Neuronal stem cell (in vitro differentiated cells): ENCODE measurements around the gene TRAF3.

Experiments used
- DNase-seq: peaks from one replicate; pipeline ENCODE4 v3.0.0-alpha.2; 2013; ENCODE audit warnings: low spot score
- H2AFZ ChIP-seq: one replicate; pipeline ENCODE4 v1.6.1; 2013; ENCODE audit warnings: mild to moderate bottlenecking, low read length, inconsistent platforms
- H2AK5ac ChIP-seq: 2 replicates; pipeline ENCODE4 v1.6.1; 2013; ENCODE audit warnings: low read depth, mild to moderate bottlenecking, inconsistent platforms, low read length, moderate library complexity, mixed read lengths
- H2BK120ac ChIP-seq: 2 replicates; pipeline ENCODE4 v1.6.1; 2013; ENCODE audit warnings: low read depth, mild to moderate bottlenecking, inconsistent platforms, low read length, moderate library complexity, mixed read lengths
- H2BK12ac ChIP-seq: one replicate; pipeline ENCODE4 v1.6.1; 2013; ENCODE audit warnings: low read length, inconsistent platforms
- H2BK15ac ChIP-seq: 2 replicates; pipeline ENCODE4 v1.6.1; 2013; ENCODE audit warnings: mild to moderate bottlenecking, low read length, inconsistent platforms, mixed read lengths
- H2BK5ac ChIP-seq: one replicate; pipeline ENCODE4 v1.6.1; 2013; ENCODE audit warnings: inconsistent platforms, mild to moderate bottlenecking, low read length, moderate library complexity
- H3K14ac ChIP-seq: one replicate; pipeline ENCODE4 v1.6.1; 2013; ENCODE audit warnings: low read length, inconsistent platforms
- H3K18ac ChIP-seq: 2 replicates; pipeline ENCODE4 v1.6.1; 2013; ENCODE audit warnings: low read length, inconsistent platforms
- H3K23ac ChIP-seq: 2 replicates; pipeline ENCODE4 v1.6.1; 2013; ENCODE audit warnings: low read depth, mild to moderate bottlenecking, mixed read lengths, low read length, inconsistent platforms; ENCODE audit not compliant: poor library complexity
- H3K27ac ChIP-seq: replicated peaks from 3 replicates; pipeline ENCODE4 v1.5.1; 2013; ENCODE audit warnings: low read length, inconsistent platforms
- H3K27me3 ChIP-seq, 3 experiments: 2 replicates each; pipeline ENCODE4 v1.6.1; 2013; ENCODE audit warnings: low read length in 3 of 3, mild to moderate bottlenecking in 2 of 3, inconsistent platforms in 1 of 3, low read depth in 1 of 3, mixed read lengths in 1 of 3, moderate library complexity in 1 of 3; ENCODE audit not compliant: control insufficient read depth in 3 of 3, insufficient read depth in 3 of 3
- H3K36me3 ChIP-seq, 2 donors: replicated peaks in 1 of 2; 2 replicates each; pipeline ENCODE4 v1.6.1; 2013; ENCODE audit warnings: low read length in 2 of 2; ENCODE audit not compliant: control insufficient read depth in 2 of 2, insufficient read depth in 2 of 2
- H3K4ac ChIP-seq: 2 replicates; pipeline ENCODE4 v1.6.1; 2013; ENCODE audit warnings: inconsistent platforms, mild to moderate bottlenecking, low read length, moderate library complexity
- H3K4me1 ChIP-seq, 2 donors: 1 replicate in 1 of 2; 2 replicates in 1 of 2; pipeline ENCODE4 v1.6.1; 2013; ENCODE audit warnings: low read length in 2 of 2, low read depth in 1 of 2; ENCODE audit not compliant: control insufficient read depth in 2 of 2, insufficient read depth in 1 of 2
- H3K4me2 ChIP-seq: one replicate; pipeline ENCODE4 v1.6.1; 2013; ENCODE audit warnings: mild to moderate bottlenecking, low read length, inconsistent platforms; ENCODE audit not compliant: insufficient read depth, poor library complexity, severe bottlenecking
- H3K4me3 ChIP-seq, 2 donors: 2 replicates each; pipeline ENCODE4 v1.5.1; 2013; ENCODE audit warnings: low read length in 2 of 2, mild to moderate bottlenecking in 2 of 2, inconsistent platforms in 1 of 2, moderate library complexity in 1 of 2
- H3K79me1 ChIP-seq: one replicate; pipeline ENCODE4 v1.6.1; 2013; ENCODE audit warnings: low read depth, mild to moderate bottlenecking, inconsistent platforms, low read length, moderate library complexity
- H3K9ac ChIP-seq: one replicate; pipeline ENCODE4 v1.6.1; 2013; ENCODE audit warnings: mild to moderate bottlenecking, low read depth, low read length, inconsistent platforms; ENCODE audit not compliant: poor library complexity
- H3K9me3 ChIP-seq, 2 donors: replicated peaks in 1 of 2; 2 replicates each; pipeline versions ENCODE3 to v1.6.1; 2013; ENCODE audit warnings: low read length in 2 of 2, mild to moderate bottlenecking in 2 of 2, inconsistent platforms in 1 of 2, low read depth in 1 of 2, mixed read lengths in 1 of 2, moderate library complexity in 1 of 2; ENCODE audit not compliant: control insufficient read depth in 2 of 2, insufficient read depth in 1 of 2
- H4K8ac ChIP-seq: one replicate; pipeline ENCODE4 v1.6.1; 2013; ENCODE audit warnings: low read depth, mild to moderate bottlenecking, inconsistent platforms, low read length, moderate library complexity
- H4K91ac ChIP-seq: one replicate; pipeline ENCODE4 v1.6.1; 2013; ENCODE audit warnings: low read length, low read depth, mild to moderate bottlenecking, inconsistent platforms; ENCODE audit not compliant: poor library complexity
- WGBS, 2 donors: extraction: QIAGEN DNeasy Blood & Tissue Kit; methylation state at CpG; one replicate each; pipeline ENCODE4 v1.1.7; 2013; ENCODE audit warnings: missing lambda C conversion rate in 2 of 2, mixed read lengths in 1 of 2; ENCODE audit not compliant: insufficient read length in 2 of 2, insufficient replicate concordance in 1 of 2; ENCODE audit errors: extremely low coverage in 2 of 2; 5-methylcytosine and 5-hydroxymethylcytosine counted together

Gene TRAF3

DNA sequence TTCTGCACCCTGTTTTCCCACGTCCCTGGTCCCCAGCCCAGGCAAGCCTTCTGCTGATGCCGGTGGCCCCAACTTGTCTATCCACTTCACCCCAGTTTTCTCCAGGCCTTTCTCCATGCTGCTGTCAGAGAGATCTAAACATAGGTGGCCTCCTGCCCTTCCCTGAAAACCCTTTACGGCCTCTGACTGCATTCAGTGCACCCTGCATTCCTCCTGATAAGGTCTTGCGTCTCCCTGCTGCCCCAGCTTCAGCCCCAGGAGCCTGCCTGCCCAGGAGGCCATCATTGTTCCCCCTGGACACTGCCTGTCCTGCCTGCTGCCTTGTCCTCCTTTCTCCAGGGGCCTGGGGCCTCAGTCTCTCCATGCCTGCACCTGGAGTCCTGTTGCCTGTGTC, 29.8 kb downstream of the TRAF3 start:
- no peak overlapping the region for H4K8ac ChIP-seq

DNA sequence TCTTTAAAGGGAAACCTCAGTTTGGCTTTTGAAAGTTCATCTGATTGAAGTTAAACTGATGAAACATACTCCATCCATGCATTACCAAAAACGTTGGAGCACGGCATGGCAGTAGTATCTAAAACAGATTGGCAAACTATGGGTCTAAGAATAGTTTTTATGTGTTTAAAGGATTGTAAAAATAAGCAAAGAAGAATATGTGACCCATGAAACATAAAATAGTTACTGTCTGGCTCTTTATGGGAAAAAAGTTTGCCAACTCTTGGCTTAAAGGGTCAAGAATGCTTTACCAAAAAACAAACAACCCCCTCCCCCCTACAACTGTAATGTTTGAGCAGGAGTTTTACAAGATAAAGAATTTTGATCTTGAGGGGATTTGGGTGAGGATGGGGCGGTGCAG, 32.6 kb downstream of the TRAF3 start:
- Histone ChIP-seq H3K79me1 (no peaks in the 10 kb centered on the region), H3K4ac (no peak overlapping the region), H2BK5ac (no peak overlapping the region), H3K18ac (no peak overlapping the region), H2BK120ac (no peak overlapping the region), H3K9ac (no peak overlapping the region), H4K91ac (no peak overlapping the region), H3K14ac (no peak overlapping the region), H3K4me2 (no peak overlapping the region), H2AFZ (no peak overlapping the region), H3K4me1 (peaks cover 0 to 2% of the 10 kb centered on the region in 2 donors), H3K4me3 (no peak overlapping the region), H3K27me3 (no peaks in the 10 kb centered on the region), H3K36me3 (no peaks in the 10 kb centered on the region), H2BK12ac (no peak overlapping the region), H3K27ac (no peak overlapping the region), H4K8ac (no peak overlapping the region), H2BK15ac (no peak overlapping the region), H2AK5ac (no peak overlapping the region), H3K23ac (no peak overlapping the region), H3K9me3 (peaks cover 0 to 4% of the 10 kb centered on the region in 2 donors)
- DNase-seq: no peak
- no CpG with 5 or more reads among the region's 3 CpGs for WGBS, 2 donors

More for the DNA sequence above, 29.8 kb downstream of the TRAF3 start:
- Histone ChIP-seq H2AFZ (no peak overlapping the region), H3K4me1 (peaks cover 0 to 2% of the 10 kb centered on the region in 2 donors), H3K4me3 (no peak overlapping the region), H2BK15ac (no peak overlapping the region), H4K91ac (peak overlapping the region; percentile 85), H3K14ac (no peak overlapping the region), H3K9ac (no peak overlapping the region), H2AK5ac (no peak overlapping the region), H2BK12ac (no peak overlapping the region), H2BK5ac (no peak overlapping the region), H3K9me3 (peaks cover 0 to 4% of the 10 kb centered on the region in 2 donors), H3K79me1 (no peaks in the 10 kb centered on the region), H3K27ac (no peak overlapping the region), H3K36me3 (no peaks in the 10 kb centered on the region), H3K18ac (peak overlapping the region; percentile 52), H3K27me3 (no peaks in the 10 kb centered on the region), H2BK120ac (no peak overlapping the region), H3K4ac (no peak overlapping the region), H3K23ac (peak overlapping the region; percentile 90), H3K4me2 (no peak overlapping the region)
- no CpG with 5 or more reads among the region's 4 CpGs for WGBS, 2 donors
- DNase-seq: no peak

DNA sequence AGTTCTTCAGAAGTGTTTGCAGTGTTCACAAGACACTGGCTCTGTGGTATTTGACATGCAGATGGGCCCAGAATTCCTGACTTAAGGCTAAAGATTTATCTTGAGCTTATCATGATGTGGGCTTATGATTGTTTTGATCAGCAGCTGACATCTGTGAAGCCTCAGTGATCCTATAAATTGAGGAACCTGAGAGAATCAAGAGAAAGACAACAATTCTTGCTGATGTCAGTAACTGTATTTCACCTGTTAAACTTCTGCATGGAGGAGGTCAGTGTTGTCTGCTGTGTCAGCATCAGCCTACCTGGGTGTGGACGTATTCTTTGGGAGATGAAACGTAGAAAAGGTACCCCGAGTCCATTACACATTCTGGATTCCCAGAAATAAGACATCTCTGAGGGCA, 33.3 kb downstream of the TRAF3 start:
- Histone ChIP-seq H4K91ac (no peak overlapping the region), H2BK15ac (no peak overlapping the region), H4K8ac (no peak overlapping the region), H3K4me3 (no peak overlapping the region), H3K27ac (no peak overlapping the region), H2BK12ac (no peak overlapping the region), H2BK5ac (no peak overlapping the region), H3K4me2 (no peak overlapping the region), H2AK5ac (no peak overlapping the region), H3K36me3 (no peaks in the 10 kb centered on the region), H3K9ac (no peak overlapping the region), H3K9me3 (no peaks in the 10 kb centered on the region), H2AFZ (no peak overlapping the region), H3K14ac (no peak overlapping the region), H3K18ac (no peak overlapping the region), H3K23ac (no peak overlapping the region), H3K27me3 (no peaks in the 10 kb centered on the region), H3K4ac (no peak overlapping the region), H3K4me1 (peaks cover 0 to 2% of the 10 kb centered on the region in 2 donors), H2BK120ac (no peak overlapping the region), H3K79me1 (no peaks in the 10 kb centered on the region)
- no CpG with 5 or more reads among the region's 3 CpGs for WGBS, 2 donors
- DNase-seq: no peak

- H2AFZ ChIP-seq: no peak overlapping the region
- H3K79me1 ChIP-seq: no peaks in the 10 kb centered on the region
- no peak overlapping the region for H4K8ac ChIP-seq
- H3K9me3 ChIP-seq: no peaks in the 10 kb centered on the region
- H3K4ac ChIP-seq: no peak overlapping the region
- H3K14ac ChIP-seq: no peak overlapping the region
- no CpG with 5 or more reads among the region's 12 CpGs for WGBS, 2 donors
- no peak overlapping the region for H2BK5ac ChIP-seq
- no peak overlapping the region for H3K9ac ChIP-seq
- H3K4me3 ChIP-seq: no peak overlapping the region
- H4K91ac ChIP-seq: no peak overlapping the region
- H3K27ac ChIP-seq: no peak overlapping the region
- no peak overlapping the region for H2BK120ac ChIP-seq
- H3K36me3 ChIP-seq: no peaks in the 10 kb centered on the region
- H3K23ac ChIP-seq: no peak overlapping the region
- no peak overlapping the region for H3K18ac ChIP-seq
- DNase-seq: no peak
- no peak overlapping the region for H2AK5ac ChIP-seq
- peaks cover 0 to 1% of the 10 kb centered on the region in 2 donors for H3K4me1 ChIP-seq
- H3K27me3 ChIP-seq: no peaks in the 10 kb centered on the region
- no peak overlapping the region for H3K4me2 ChIP-seq
- no peak overlapping the region for H2BK15ac ChIP-seq
- H2BK12ac ChIP-seq: no peak overlapping the region
Observed at GRCh38 chr14:102811254-102811963, 34.2 kb downstream of the TRAF3 start.
